Esophagus muscularis mucosa (tissue), 4 donors: ENCODE measurements around the gene PRXL2B. TPM values are rescaled to one million over a fixed set of nuclear protein-coding genes. Genes with fewer than 3 reads are reported as not detected.

ENCODE experiments used
- DNase-seq: peaks from one replicate; pipeline ENCODE4 v3.0.0-alpha.2; 2017; ENCODE audit errors: extremely low spot score
- H3K27ac ChIP-seq, 4 donors: fragments of 200-600 bp; sonication (generic); replicated peaks in 1 of 4; 1 replicate in 3 of 4; 2 replicates in 1 of 4; pipeline ENCODE4 v1.5.1; 2016 to 2019; ENCODE audit warnings: mild to moderate bottlenecking in 1 of 4
- H3K27me3 ChIP-seq, 4 donors: fragments of 200-600 bp; sonication (generic); one replicate each; pipeline versions ENCODE4 v1.5.1 to v1.6.0; 2016 to 2019
- H3K36me3 ChIP-seq, 4 donors: fragments of 200-600 bp; sonication (generic); one replicate each; pipeline ENCODE4 v1.5.1; 2016 to 2019
- H3K4me1 ChIP-seq, 4 donors: fragments of 200-600 bp; sonication (generic); one replicate each; pipeline ENCODE4 v1.5.1; 2016 to 2019
- H3K4me3 ChIP-seq, 4 donors: fragments of 200-600 bp; sonication (generic); 1 replicate in 2 of 4; 2 replicates in 2 of 4; pipeline ENCODE4 v1.5.1; 2016 to 2019; ENCODE audit warnings: mild to moderate bottlenecking in 4 of 4, moderate library complexity in 1 of 4
- H3K9me3 ChIP-seq, 4 donors: fragments of 200-600 bp; sonication (generic); 1 replicate in 3 of 4; 2 replicates in 1 of 4; pipeline ENCODE4 v1.5.1; 2016 to 2019
- EP300 ChIP-seq: sonication (generic); formaldehyde crosslinking; IDR thresholded peaks from one replicate; pipeline ENCODE4 v1.6.1; 2017; ENCODE audit warnings: antibody characterized with exemption
- POLR2A ChIP-seq: fragments of 450-650 bp; IDR thresholded peaks from one replicate; pipeline ENCODE4 v1.6.1; 2017; ENCODE audit warnings: antibody characterized with exemption, moderate library complexity, mild to moderate bottlenecking, low read depth
- POLR2AphosphoS5 ChIP-seq, 2 donors: sonication (generic); formaldehyde crosslinking; IDR thresholded peaks; one replicate each; pipeline ENCODE4 v1.6.1; 2017; ENCODE audit warnings: antibody characterized with exemption in 2 of 2
- WGBS: methylation state at CpG from one replicate; pipeline ENCODE4 v1.1.5; 2018; 5-methylcytosine and 5-hydroxymethylcytosine counted together
- intact Hi-C: fragments of 100-400 bp; cut with DNase I; formaldehyde crosslinking; loops from one replicate; pipeline ENCODE4 v1.15.1; 2023
- total RNA-seq, 4 donors: library from RNA; depleted of rRNA; stranded (reverse); fragments of >200 nt; gene quantifications; one replicate each; pipeline versions ENCODE4 v1.1.0 to v1.2.1, GENCODE V29; 2016
- TF ChIP-seq, protein P1 (sequence below), 3 experiments: fragments of 200-600 bp in 2 of 3; fragments of 450-650 bp in 1 of 3; sonication (generic) in 2 of 3; IDR thresholded peaks; one replicate each; pipeline ENCODE4 v1.5.1; 2017 to 2019; ENCODE audit warnings: antibody characterized with exemption in 3 of 3, mild to moderate bottlenecking in 2 of 3, moderate library complexity in 1 of 3

PRXL2B gene
- total RNA-seq, 4 donors from 2014 or later, result 7.9 to 18.8 (median 14.8) TPM

DNA sequence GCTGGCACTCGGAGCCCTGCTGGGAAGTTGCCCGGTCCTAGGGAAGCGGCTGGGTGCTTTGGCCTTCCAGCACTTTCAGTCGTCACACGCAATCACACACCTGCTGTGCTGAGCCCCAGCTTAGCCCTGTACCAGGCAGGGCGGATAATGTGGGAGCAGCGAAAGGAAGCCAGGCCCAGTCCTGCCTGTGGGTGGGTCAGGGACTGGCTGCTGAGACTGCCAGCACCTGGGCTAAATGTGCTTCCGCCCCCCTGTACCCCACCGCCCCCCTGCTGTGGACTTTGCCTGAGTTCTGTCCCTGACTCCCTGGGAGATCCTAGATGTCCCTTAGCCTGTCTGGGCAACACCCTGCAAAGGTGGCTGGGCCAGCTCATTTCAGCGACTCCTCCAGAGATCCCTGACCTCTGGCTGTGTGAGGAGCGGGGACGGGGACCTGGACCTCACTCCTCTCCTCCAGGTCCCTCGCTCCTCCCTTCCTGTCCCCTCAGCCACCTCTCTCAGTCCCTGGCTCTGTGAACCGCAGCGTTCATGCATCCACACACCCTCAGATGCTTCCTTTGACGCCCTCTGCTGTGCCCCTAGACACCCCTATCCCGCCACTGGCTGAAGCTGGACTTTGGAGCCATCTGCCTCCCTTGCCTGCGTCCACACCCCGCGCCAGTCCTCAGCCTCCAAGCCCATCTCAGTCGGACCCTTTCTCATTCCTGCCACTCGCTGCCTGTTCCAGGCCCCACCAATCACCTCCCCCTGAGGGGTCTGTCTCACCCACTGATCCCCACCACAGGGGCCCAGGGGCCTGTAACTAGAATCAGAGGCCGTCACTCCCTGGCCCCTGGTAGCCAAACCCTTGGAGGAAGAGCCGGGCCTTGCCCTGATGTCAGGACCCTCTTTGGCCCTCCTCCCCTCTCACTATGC, 44.8 kb downstream of the PRXL2B start:
- 80% methylated on average over 19 of the region's 24 CpGs for WGBS
- peaks cover 4 to 22% (median 16%) of the 10 kb centered on the region in 4 donors for H3K4me1 ChIP-seq
- TF ChIP-seq POLR2AphosphoS5 (IDR thresholded peaks at IDR 0.05) (no peak), POLR2A (no peak)
- H3K36me3 ChIP-seq, result no peaks in the 10 kb centered on the region
- H3K4me3 ChIP-seq, result no peak overlapping the region
- H3K27me3 ChIP-seq, result peaks cover 0 to 94% (median 55%) of the 10 kb centered on the region in 4 donors
- no peak overlapping the region for H3K27ac ChIP-seq
- no peaks in the 10 kb centered on the region for H3K9me3 ChIP-seq
- no peak for DNase-seq
- intact Hi-C loops, result no loop called here

DNA sequence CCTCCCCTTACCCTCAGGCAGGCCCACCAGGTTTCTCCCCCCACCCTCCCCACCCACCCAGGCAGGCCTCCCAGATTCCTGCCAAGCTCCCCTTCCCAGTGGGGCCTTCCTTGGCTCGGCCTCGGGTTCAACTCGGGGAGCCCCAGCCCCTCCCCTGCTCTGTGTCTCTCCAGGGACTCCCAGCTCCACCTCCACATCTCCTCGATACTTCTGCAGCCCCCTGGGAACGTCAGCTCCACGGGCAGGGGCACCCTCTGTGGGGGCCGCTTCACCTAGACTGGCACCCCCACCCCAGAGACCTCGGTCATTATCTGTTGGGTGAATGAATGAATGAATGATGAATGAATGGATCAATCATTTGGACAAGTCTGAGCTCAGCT, 45.5 kb downstream of the PRXL2B start:
- Histone ChIP-seq H3K4me3 (no peak overlapping the region), H3K9me3 (peaks cover 0 to 5% (median 0%) of the 10 kb centered on the region in 4 donors), H3K27ac (no peak overlapping the region), H3K4me1 (peaks cover 4 to 22% (median 16%) of the 10 kb centered on the region in 4 donors), H3K27me3 (peaks cover 0 to 94% (median 54%) of the 10 kb centered on the region in 4 donors), H3K36me3 (no peaks in the 10 kb centered on the region)
- no peak for DNase-seq
- intact Hi-C loops, result no loop called here
- 39% methylated on average over 8 of the region's 8 CpGs for WGBS
- no peak for TF ChIP-seq EP300
- TF ChIP-seq POLR2A, result no peak
- TF ChIP-seq, protein P1, sequence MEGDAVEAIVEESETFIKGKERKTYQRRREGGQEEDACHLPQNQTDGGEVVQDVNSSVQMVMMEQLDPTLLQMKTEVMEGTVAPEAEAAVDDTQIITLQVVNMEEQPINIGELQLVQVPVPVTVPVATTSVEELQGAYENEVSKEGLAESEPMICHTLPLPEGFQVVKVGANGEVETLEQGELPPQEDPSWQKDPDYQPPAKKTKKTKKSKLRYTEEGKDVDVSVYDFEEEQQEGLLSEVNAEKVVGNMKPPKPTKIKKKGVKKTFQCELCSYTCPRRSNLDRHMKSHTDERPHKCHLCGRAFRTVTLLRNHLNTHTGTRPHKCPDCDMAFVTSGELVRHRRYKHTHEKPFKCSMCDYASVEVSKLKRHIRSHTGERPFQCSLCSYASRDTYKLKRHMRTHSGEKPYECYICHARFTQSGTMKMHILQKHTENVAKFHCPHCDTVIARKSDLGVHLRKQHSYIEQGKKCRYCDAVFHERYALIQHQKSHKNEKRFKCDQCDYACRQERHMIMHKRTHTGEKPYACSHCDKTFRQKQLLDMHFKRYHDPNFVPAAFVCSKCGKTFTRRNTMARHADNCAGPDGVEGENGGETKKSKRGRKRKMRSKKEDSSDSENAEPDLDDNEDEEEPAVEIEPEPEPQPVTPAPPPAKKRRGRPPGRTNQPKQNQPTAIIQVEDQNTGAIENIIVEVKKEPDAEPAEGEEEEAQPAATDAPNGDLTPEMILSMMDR (IDR thresholded peaks at IDR 0.05), result no peak
- no peak for TF ChIP-seq POLR2AphosphoS5 (IDR thresholded peaks at IDR 0.05)

DNA sequence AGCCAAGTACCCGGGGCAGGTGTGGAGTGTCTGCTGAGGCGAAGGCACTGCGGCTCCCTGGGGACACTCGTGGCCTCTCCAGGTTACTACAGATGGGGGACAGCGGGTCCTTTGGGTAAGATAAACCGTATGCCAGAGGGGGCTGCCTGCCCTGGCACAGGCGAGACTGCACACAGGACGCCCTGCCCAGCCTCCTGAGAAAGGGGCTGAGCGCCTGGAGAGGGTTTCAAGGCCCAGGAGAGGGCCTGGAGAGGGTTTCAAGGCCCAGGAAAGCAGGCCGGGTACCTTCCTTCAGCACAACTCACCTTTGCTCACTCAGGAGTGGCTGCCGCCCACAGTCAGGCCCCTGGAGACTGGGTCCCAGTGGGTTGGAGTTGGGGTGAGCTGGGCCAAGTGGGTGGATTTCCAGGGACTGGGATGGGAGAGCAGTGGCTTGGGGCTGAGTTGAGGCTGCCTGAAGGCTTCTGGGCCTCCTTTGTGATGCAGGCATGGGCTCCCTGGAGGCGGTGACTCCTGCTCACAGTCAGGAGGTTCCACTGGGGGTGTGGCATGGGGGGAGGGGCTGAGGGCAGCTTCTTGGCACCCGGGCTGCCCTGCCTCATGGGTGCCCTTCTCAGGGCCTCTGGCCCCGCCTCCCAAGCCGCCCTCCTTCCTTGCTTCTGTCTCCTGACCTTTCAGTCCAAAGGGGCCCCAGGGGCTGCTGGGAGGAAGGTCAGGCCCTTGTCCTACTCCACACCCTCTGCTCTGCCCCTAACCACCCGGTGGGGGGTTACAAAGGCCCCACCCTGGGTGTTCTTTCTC, 46.2 kb downstream of the PRXL2B start, which contains the start of gene MMEL1:
Gene MMEL1 (minus strand): TSS at position 456 of the 801 bp plus-strand sequence. CDS start 3,532 bp downstream, outside the sequence.
- 81% methylated on average over 10 of the region's 16 CpGs for WGBS

DNA sequence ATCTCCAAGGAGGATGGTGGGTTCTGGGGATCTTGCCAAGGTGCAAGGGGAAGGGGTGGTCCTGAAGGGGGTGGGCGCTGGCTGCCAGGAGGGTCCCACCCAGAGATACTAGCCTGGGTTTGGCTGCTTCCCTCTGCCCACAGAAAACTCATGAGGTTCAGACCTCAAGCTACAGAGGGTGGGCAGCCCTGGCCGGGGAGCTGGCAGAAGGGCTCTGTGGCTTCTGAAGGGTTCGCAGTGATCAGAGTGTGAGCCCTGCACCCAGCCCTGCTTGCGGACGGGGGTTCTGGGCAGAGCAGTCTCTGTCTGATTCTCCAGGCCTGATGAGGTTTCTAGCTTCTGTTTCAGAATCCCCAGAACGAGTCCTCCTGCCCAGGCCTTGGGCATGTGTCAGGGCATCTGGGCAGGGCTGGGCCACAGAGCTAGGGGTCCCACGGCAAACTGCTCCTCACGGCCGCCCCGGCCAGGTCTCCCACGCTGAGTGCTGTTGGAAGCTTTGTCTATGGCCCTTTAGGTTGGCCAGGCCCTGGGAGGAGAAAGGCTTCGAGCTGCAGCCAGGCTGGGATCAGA, 46.9 kb downstream of the PRXL2B start:
- peaks cover 0 to 5% (median 0%) of the 10 kb centered on the region in 4 donors for H3K9me3 ChIP-seq
- H3K27me3 ChIP-seq, result peaks cover 0 to 91% (median 43%) of the 10 kb centered on the region in 4 donors
- intact Hi-C loops, result no loop called here
- TF ChIP-seq POLR2AphosphoS5 (IDR thresholded peaks at IDR 0.05) (no peak), POLR2A (no peak), EP300 (no peak)
- TF ChIP-seq, protein P1 (IDR thresholded peaks at IDR 0.05), result no peak
- DNase-seq, result no peak
- H3K4me1 ChIP-seq, result peaks cover 4 to 18% (median 12%) of the 10 kb centered on the region in 4 donors
- H3K36me3 ChIP-seq, result no peaks in the 10 kb centered on the region
- H3K4me3 ChIP-seq, result no peak overlapping the region
- no peak overlapping the region for H3K27ac ChIP-seq
- WGBS, result 54% methylated on average over 4 of the region's 12 CpGs

More for the DNA sequence above, 46.2 kb downstream of the PRXL2B start, which contains the start of gene MMEL1:
- no peak within 1 kb of the TSS for H3K27ac ChIP-seq
- H3K4me1 ChIP-seq, result peaks cover 4 to 22% (median 16%) of the 10 kb centered on the region in 4 donors
- H3K9me3 ChIP-seq, result peaks cover 0 to 5% (median 0%) of the 10 kb centered on the region in 4 donors
- peaks cover 0 to 94% (median 50%) of the 10 kb centered on the region in 4 donors for H3K27me3 ChIP-seq
- no peaks in the 10 kb centered on the region for H3K36me3 ChIP-seq
- H3K4me3 ChIP-seq, result no peak within 1 kb of the TSS
- intact Hi-C loops, result no loop called here
- TF ChIP-seq POLR2AphosphoS5 (IDR thresholded peaks at IDR 0.05) (no peak), EP300 (no peak)
- TF ChIP-seq, protein P1 (IDR thresholded peaks at IDR 0.05), result no peak
- DNase-seq, result no peak
